ENCODE measurements around the gene MYH15.

MYH15 gene

DNA sequence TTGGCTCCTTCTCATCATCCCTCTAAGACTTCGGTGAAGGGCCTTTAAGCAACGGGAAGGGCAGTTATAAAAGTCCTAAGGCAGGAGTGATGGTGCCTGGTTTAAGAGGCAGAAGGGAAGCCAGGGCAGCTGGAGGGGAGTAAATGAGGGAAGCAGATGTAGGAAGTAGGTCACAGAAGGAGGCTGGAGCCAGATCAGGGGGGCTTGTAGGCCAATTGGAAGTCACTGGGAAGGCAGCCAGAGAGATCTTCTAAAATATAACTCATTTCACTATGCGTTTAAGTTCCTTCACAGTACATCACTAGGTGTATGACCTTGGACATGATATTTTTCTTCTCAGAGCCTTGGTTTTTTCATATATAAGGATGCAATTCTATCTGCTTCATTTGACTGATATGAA, 94.7 kb downstream of the MYH15 start:
- CTCF ChIA-PET, result no interaction called here
- no peak for DNase-seq (ENCODE audit: extremely low spot score)
- no peak for TF ChIP-seq ZNF384 (IDR thresholded peaks at IDR 0.05)
- POLR2A ChIA-PET, result no interaction called here

DNA sequence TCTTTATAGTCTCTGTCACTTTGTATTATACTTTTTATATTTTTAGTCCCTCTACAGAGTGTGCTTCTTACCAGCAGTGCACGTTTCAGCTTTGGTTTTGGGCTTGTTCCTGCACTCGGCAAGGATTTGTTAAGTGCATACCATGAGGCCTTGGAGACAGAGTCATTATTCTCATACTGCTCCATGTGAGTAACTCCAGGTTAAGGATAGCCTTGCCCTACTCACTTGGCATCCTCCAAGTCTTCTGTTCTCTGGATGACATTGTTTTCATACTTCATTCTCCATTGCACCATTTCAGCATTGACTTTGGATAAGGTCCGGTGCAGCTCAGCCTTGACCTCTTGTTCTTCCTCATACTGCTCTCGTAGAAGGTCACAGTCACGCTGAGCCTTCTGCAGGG, 96.4 kb downstream of the MYH15 start:
- CTCF ChIA-PET, result no interaction called here
- POLR2A ChIA-PET, result no interaction called here
- TF ChIP-seq FOXM1 (IDR thresholded peaks at IDR 0.05; ENCODE audit: borderline replicate concordance) (no peak), ARNT (IDR thresholded peaks at IDR 0.05) (no peak), LEF1 (IDR thresholded peaks at IDR 0.05; ENCODE audit: borderline replicate concordance) (no peak), SP1 (IDR thresholded peaks at IDR 0.05) (no peak), ELF4 (IDR thresholded peaks at IDR 0.05) (no peak), FOXK2 (IDR thresholded peaks at IDR 0.05) (no peak), CTBP1 (IDR thresholded peaks at IDR 0.05; ENCODE audit: borderline replicate concordance) (no peak), TARDBP (IDR thresholded peaks at IDR 0.05) (no peak), NFRKB (IDR thresholded peaks at IDR 0.05) (no peak), BHLHE40 (IDR thresholded peaks at IDR 0.05; ENCODE audit: borderline replicate concordance) (no peak)
- TF ChIP-seq, protein P1, sequence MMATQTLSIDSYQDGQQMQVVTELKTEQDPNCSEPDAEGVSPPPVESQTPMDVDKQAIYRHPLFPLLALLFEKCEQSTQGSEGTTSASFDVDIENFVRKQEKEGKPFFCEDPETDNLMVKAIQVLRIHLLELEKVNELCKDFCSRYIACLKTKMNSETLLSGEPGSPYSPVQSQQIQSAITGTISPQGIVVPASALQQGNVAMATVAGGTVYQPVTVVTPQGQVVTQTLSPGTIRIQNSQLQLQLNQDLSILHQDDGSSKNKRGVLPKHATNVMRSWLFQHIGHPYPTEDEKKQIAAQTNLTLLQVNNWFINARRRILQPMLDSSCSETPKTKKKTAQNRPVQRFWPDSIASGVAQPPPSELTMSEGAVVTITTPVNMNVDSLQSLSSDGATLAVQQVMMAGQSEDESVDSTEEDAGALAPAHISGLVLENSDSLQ (IDR thresholded peaks at IDR 0.05), result no peak
- no peak for DNase-seq (ENCODE audit: extremely low spot score)

DNA sequence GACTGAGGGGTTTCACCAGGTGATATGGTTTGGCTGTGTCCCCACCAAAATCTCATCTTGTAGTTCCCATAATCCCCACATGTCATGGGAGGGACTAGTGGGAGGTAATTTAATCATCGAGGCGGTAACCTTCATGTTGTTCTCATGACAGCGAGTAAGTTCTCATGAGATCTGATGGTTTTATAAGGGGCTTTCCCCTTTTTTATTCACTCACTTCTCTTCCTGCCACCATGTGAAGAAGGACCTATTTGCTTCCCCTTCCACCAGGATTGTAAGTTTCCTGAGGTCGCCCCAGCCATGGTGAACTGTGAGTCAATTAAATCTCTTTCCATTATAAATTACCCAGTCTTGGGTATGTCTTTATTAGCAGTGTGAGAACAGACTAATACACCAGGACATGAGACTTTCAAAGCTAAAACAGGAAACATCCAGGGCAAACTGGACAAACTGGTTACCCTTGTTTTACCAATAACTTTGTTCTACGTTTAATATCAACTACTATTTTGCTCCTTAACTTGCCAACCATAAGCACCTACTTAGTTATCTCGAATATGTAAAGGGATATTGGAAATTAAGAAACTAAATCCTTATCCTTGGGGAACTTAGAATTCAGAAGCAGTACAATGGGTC, 98.2 kb downstream of the MYH15 start:
- ChIA-PET POLR2A (no interaction called here), CTCF (no interaction called here)
- no peak for DNase-seq (ENCODE audit: extremely low spot score)
- TF ChIP-seq FOXK2 (IDR thresholded peaks at IDR 0.05) (no peak), FOXA1 (IDR thresholded peaks at IDR 0.05) (no peak), ELF4 (IDR thresholded peaks at IDR 0.05) (no peak), SP1 (IDR thresholded peaks at IDR 0.05) (no peak)

DNA sequence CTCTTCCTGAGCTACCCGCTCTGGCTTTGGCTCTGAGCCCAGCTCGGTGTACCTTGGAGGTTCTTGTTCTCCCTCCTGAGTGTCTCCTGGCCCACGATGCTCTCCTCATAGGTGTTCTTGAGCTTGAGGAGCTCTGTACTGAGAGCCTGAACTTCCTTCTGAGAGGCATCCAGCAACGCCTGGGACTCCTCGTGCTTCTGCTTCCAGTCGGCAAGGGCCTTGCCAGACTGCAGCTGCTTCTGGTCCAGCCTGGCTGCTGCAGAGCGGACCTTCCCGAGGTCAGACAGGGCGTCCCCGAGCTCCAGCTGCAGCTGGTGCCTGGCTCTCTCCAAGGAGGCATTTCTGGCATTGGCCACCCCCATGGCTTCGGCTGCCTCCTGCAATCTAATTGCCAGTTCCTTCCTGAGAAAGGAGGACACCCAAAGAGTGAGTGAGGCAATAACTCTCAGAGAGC, 99.8 kb downstream of the MYH15 start:
- CTCF ChIA-PET, result no interaction called here
- TF ChIP-seq ELF4 (IDR thresholded peaks at IDR 0.05) (no peak), NFRKB (IDR thresholded peaks at IDR 0.05) (no peak)

DNA sequence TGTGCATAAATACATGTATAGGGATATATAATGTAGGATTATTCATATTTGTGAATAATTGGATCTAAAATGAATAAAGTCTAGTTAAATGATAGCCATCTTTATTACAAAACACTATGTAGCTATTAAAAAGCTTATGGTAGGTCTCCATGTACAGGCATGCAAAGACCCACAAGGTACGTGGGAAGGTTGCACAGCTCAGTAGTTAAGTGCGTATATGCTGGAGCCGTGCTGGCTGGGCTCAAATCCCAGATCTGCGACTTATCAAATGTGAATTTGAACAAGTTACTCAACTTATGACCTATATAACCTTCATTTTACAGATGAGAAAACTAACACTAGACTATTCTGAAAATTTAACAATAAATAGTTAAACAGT, 100.6 kb downstream of the MYH15 start:
- no peak for DNase-seq (ENCODE audit: extremely low spot score)
- TF ChIP-seq ZNF384 (IDR thresholded peaks at IDR 0.05), result no peak
- TF ChIP-seq FOXM1 (IDR thresholded peaks at IDR 0.05; ENCODE audit: borderline replicate concordance), result no peak
- no peak for TF ChIP-seq HDGF (IDR thresholded peaks at IDR 0.05; ENCODE audit: borderline replicate concordance)
- no peak for TF ChIP-seq ARNT (IDR thresholded peaks at IDR 0.05)
- no peak for TF ChIP-seq NFRKB (IDR thresholded peaks at IDR 0.05)
- TF ChIP-seq FOXA1 (IDR thresholded peaks at IDR 0.05), result no peak
- TF ChIP-seq TARDBP (IDR thresholded peaks at IDR 0.05), result no peak
- TF ChIP-seq FOXK2 (IDR thresholded peaks at IDR 0.05), result no peak
- TF ChIP-seq BHLHE40 (IDR thresholded peaks at IDR 0.05; ENCODE audit: borderline replicate concordance), result no peak
- TF ChIP-seq, protein P1 (IDR thresholded peaks at IDR 0.05), result no peak
- no peak for TF ChIP-seq LEF1 (IDR thresholded peaks at IDR 0.05; ENCODE audit: borderline replicate concordance)
- TF ChIP-seq L3MBTL2 (conservative IDR thresholded peaks at IDR 0.05), result no peak
- no peak for TF ChIP-seq SP1 (IDR thresholded peaks at IDR 0.05)
- TF ChIP-seq ELF4 (IDR thresholded peaks at IDR 0.05), result no peak
- TF ChIP-seq SUZ12 (IDR thresholded peaks at IDR 0.05), result no peak
- no peak for TF ChIP-seq CTBP1 (IDR thresholded peaks at IDR 0.05; ENCODE audit: borderline replicate concordance)
- POLR2A ChIA-PET, result no interaction called here
- CTCF ChIA-PET, result no interaction called here

More for the DNA sequence above, 99.8 kb downstream of the MYH15 start:
- POLR2A ChIA-PET, result no interaction called here
- no peak for DNase-seq (ENCODE audit: extremely low spot score)

DNA sequence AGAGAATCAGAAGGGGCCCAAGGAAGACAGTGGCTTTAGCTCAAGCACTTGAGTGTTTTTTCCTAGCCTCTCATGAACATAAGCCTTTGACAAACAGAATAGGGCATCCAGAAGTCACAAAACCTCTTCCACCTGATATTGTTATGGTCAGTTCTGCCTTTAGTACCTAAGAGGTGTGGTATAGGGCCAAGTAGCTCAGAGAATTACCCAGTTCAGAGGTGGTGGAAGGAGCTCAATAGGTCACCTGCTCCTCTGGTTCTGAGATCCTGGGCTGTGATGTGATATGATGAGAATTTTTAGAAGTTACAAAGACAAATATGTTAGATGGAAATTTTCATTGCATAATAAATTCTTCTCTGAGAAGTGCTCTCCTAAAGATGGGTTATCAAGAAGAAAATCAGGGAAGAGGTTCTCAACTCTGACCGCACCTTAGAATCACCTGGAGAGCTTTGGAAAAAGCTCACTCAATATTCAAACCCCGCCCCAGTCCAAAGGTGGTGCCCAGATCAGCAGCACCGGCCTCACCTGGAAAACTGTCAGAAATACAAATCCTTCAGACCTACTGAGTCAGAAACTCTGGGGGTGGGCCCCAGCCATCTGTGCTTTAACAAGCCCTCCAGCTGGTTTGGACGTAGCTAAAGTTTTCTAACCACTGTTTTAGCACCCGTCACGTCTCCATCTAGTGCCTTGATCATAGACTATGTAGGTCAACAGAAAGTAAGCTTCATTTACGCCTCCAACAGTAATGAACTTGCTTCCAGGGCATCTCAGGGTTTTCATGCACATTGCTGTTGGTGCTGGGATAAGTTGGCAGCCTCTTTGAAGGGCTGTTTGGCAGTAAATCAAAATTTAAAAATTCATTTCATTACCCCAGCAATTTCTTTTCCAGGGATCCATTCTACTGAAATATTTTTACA, 101.3 kb downstream of the MYH15 start:
- DNase-seq (ENCODE audit: extremely low spot score), result no peak
- ChIA-PET POLR2A (no interaction called here), CTCF (interaction anchor here (0.7 to 0.9 kb wide), 2 partner anchors 11 to 12 kb away, joined by 3 read pairs; no protein-coding TSS in a partner anchor)
- TF ChIP-seq BHLHE40 (IDR thresholded peaks at IDR 0.05; ENCODE audit: borderline replicate concordance), result no peak
- TF ChIP-seq SP1 (IDR thresholded peaks at IDR 0.05), result no peak
- no peak for TF ChIP-seq ARNT (IDR thresholded peaks at IDR 0.05)
- no peak for TF ChIP-seq TARDBP (IDR thresholded peaks at IDR 0.05)

DNA sequence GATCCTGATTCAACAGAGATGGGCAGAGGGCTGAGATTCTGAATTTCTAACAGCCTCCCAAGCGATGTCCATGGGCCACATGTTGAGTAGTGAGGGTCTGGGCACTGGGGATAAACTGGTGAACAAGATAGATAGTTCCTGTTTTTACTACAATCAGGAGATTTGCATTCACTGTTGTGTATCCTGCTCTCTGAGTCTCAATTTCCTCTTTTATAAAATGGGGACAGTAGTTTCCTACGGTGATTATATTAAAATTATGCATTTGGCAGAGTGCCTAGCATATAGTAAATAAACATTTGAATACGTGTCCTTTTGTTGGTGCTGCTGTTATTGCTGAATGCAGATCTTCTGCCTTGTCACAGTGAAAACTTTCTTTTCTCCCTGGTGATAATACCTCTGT, 102.5 kb downstream of the MYH15 start:
- no peak for DNase-seq (ENCODE audit: extremely low spot score)
- CTCF ChIA-PET, result no interaction called here
- no peak for TF ChIP-seq CTBP1 (IDR thresholded peaks at IDR 0.05; ENCODE audit: borderline replicate concordance)
- no peak for TF ChIP-seq HDGF (IDR thresholded peaks at IDR 0.05; ENCODE audit: borderline replicate concordance)
- TF ChIP-seq LEF1 (IDR thresholded peaks at IDR 0.05; ENCODE audit: borderline replicate concordance), result no peak
- no peak for TF ChIP-seq FOXK2 (IDR thresholded peaks at IDR 0.05)
- TF ChIP-seq, protein P1 (IDR thresholded peaks at IDR 0.05), result no peak
- TF ChIP-seq SP1 (IDR thresholded peaks at IDR 0.05), result no peak
- POLR2A ChIA-PET, result no interaction called here
